HG02943 (cell line): ENCODE results near the gene PIR.

Experiments
- ATAC-seq: cut with Tn5 transposase; IDR thresholded peaks from one replicate; pipeline ENCODE4 v1.9.1; 2021; ENCODE audit warnings: mild to moderate bottlenecking, low read depth, moderate library complexity; ENCODE audit not compliant: unreplicated experiment

Gene PIR

GRCh38 chrX:15358533-15358932 is 134.6 kb downstream of the PIR start:
- no peak for ATAC-seq

DNA sequence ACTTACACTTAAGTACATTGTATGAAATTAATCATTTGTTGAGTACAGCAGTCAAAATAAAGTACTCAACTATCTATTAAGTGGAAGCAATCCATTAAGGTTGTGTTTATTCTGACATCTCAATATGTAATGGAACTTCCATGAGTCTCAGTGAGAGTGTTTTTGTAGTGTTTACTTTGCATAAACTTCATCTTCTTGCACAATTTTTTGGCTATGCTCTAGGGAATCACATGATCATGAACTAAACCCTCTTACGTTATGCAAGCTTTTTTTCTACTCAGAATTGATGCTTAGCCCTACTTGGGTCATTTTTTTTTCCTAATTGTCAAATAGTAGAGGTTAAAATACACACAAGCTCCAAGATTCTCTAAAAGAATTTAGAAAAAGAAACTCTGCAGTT is 136.7 kb downstream of the PIR start:
- no peak for ATAC-seq

DNA sequence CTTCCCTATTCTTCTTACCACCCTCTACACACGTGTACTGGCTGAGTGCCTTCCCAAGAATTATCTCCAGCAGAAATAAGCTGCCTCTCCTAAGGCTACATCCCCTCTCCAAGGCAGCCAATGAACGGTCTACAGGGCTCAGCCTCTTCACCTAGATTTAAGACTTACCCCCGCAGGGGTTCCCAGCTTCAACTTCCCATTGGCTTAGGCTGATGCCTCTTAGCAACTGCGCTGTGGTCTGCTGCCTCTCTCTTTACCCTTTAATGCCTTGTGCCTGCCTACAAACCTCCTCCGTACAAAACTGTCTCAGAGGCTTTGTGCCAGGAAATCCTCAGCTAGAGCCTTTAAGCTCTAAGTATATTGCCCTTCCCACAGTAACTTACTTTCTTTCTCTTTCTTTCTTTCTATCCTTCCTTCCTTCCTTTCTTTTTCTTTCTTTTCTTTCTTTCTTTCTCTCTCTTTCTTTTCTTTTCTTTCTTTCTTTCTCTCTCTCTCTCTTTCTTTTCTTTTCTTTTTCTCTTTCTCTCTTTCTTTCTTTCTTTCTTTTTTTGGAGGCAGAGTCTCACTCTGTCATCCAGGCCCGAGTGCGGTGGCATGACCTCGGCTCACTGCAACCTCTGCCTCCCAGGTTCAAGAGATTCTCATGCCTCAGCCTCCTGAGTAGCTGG is 142.7 kb downstream of the PIR start:
- no peak for ATAC-seq

- no peak for ATAC-seq
These were observed 144.1 kb downstream of the PIR start for GRCh38 chrX:15349046-15349445.

- ATAC-seq, result no peak
These were observed 147.2 kb downstream of the PIR start for GRCh38 chrX:15345976-15346375.

DNA sequence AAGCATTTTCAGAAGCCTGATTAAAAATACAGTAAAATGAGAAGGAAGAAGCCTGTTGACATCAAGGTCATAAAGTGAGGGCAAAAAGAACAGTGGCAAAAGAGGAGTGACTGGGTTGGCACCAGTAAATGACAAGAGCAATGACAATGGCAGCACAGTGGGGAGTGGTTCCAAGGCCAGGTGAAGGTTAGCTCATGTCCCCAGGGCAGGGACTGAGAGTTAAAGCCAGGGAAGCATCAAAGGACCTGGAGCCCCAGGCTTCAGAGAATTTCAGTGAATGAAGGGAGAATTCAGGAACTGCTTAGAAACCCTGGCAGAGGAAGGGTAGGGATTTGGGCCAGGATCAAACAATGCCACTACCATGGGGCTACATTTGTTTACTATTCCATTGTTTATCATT is 149.0 kb downstream of the PIR start:
- ATAC-seq, result no peak

DNA sequence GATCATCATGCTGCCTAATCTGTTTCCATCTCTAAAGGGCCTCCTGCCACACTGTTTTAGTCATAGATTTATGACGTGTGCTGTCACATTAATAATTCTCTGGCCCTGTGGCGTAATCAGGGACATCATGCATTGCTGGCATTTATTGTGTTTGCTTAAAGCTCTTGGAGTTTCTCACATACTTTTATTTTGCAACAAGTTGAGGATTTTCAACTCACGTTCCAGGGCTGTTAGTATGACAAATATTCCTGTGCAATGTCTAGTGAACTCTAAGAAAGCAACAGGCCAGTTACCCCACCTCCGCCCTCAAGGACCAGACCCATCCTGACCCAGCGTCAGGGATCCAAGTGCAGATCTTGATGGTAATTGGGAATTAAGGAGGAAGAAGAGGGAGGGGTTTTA is 150.1 kb downstream of the PIR start:
- ATAC-seq, result no peak

GRCh38 chrX:15340867-15341266 is 152.3 kb downstream of the PIR start:
- ATAC-seq, result no peak

- ATAC-seq, result no peak
These were observed 157.1 kb downstream of the PIR start for GRCh38 chrX:15336023-15336413.

DNA sequence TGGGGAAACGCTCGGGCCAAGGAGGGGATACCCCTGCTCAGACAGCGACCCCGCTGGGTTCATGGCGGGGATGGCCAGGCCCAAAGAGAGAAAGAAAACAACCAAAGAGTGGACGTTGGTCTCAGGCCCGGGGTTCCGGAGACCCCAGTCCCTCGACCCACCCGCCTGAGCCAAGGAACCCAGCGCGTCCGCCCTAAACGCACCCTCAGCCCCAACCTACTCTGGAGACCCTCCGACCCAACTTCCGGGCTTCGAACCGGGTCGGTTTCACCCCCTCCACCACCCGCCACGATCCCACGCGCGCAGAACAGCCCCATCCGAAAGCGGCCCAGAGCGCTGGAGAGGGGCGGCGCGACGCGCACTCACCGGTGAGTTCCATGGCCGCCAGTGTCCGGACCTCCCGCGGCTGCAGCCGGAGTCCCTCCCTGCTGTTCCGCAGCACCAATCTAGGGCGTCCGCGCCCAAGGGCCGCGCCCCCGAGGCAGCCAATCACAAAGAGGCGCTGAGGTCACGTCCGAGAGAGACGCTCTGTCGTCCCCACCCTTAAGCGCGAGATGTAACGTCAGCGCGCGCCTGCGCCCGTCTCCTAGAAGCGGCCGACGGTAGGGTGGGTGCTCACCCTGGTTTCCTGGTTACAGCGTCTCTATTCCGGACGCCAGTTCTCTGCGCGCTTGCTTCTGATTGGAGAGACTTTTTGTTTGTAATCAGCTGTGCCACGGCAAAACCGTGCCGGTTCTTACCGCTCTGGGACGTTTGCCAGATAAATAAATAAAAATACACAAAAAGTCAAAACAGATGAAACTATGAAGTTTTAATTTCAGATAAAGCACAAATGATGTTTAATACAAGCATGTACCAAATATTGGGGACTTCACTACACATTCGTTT is 157.8 kb downstream of the PIR start, which contains the start of gene PIGA:
TSS of gene PIGA (minus strand) at position 389 of the 888 bp plus-strand sequence. CDS start 3,593 bp downstream, outside the sequence.
- ATAC-seq, result peak; percentile 99
